HG02623 (cell line): ENCODE data around the gene PRAC1.
"Not testable (repeated sequence)": the region's sequence is repeated elsewhere in the genome, so short reads cannot be mapped to it uniquely, and the experiment has no call there.

ENCODE experiments used
- ATAC-seq: cut with Tn5 transposase; IDR thresholded peaks from one replicate; pipeline ENCODE4 v1.9.1; 2021; ENCODE audit warnings: moderate library complexity; ENCODE audit not compliant: unreplicated experiment

Gene PRAC1

DNA sequence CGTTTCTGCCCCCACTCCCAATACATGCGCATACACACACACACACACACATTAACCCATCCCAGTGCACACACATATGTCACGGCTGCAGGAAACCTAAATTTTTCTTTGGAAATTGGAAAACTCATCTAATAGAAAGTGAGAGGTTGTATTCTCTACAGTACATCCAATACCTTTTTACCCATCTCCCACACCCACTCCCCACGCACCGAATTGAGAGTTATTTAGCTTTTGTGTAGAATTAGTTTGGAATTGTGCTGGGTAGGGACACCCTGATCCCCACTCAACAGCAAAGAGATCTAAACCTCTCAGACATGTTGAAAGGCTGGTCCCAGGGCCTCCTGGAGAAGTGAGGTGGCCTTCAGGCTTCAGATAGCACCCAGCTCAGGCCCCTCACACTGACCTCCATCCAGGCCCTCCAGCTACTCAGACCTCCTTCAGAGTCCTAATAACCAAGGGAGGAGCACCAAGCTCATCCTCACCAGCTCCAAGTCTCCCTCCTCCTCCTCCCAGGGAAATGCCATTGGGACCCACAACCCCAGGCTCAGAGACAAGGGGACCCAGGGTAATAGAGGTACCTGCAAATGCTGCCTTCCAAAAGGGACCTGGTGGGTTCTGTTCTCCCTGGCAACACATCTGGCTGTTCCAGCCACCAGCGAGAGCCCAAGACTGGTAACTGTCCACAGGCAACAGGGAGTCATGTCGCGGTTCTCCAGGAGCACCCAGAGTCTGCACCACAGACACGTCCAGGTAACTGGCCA lies 5.3 kb upstream of the PRAC1 start:
- no peak for ATAC-seq

DNA sequence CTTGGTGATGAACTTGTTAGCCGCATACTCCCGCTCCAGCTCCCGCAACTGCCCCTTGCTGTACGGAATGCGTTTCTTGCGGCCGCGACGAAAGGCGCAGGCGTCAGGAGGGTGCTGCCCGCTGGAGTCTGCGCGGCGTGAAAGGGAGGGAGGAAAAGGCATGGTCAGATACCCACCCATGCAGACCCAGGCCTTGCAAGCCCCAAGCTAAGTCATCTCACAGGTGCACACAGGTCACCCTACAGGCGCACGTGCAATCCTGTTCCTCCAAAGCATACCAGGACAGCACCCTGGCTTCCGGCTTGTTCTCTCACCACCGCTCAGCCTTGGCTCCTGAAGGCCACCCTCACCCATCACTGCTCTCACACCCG lies 4.6 kb upstream of the PRAC1 start:
- no peak for ATAC-seq

DNA sequence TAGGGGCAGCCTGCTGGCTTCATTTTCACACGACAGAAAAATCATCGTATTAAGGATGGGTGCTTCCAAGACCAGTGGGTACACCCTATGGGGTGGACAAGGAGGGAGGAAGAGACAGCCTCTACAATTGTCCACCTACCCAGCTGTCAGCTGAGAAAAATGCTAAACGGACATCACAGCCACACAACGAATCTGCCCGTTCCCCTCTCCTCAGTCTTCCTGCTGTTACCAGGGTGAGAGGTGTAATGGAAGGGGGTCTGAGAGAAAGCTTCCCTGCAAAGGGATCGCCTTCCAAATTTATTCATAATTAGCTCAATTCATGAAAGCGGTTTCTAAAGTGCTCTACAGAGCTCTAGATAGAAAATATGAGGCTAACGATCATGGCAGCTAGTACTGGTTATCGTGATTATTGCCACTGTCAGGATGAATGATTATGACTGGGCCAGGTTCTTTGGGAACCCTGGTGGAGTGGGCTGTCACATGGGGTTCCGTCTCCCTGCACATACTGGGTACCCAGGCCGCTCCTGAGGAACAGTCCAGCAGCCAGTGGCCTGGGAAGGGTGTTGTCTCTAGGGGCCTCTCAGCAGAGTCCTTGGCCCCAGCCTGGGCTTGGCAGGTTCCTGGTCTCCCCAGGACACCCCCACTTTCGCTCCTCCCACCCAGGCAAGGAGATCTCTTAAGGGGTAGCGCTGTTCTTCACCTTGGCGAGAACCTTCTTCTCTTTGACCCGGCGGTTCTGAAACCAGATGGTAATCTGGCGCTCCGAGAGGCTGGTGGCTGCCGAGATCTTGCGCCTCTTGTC lies 4.0 kb upstream of the PRAC1 start:
- ATAC-seq, result no peak

DNA sequence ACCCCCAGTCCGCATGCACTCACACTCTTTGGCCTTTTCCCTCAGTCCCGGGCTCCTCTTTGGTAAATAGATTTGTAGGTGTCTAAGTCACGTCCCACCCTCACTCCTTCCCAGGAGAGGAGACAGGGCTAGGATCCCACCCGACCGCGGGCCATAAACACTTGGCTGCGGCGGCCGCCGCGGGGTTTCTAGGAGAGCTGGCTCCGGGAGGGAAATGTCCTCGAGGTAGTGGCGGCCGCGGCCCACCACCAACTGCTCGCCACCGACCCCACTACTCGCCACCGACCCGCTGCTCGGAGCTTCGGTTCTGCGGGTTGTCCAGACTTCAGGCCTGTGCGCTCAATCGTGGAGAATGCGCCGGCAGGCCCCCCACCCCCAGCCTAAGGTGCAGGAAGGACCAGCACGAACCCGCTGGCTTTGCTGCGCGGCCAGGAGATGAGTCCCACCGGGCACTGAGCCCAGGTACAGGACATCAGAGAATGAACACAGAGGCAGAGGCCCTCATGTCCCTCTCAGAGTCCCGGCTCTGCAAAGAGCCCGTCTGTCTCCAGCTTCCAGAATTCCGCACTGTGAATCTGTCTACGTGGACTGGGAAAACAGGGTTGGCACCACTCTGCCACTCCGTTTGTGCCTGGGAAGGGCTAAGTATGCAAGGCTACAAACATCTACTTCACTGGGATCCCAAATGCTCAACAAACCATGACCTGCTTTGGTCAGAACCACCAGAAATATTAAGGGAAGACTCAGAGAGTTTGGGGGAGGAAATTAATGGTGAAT lies 3.2 kb upstream of the PRAC1 start:
- ATAC-seq, result no peak

DNA sequence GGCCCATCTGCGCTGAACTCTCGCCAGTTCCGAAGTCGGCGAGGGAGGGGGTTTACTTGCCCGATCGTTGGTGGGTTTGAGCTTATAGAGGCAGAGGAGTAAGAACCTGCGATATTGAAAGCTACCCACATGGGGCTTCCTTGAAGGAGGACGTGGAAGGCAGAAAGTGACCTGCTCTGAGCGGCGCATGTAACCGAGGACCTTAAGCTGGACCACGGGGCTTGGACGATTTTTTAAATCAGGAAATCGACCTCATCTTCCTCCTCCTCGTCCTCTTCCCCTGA lies 2.6 kb upstream of the PRAC1 start:
- no peak for ATAC-seq

DNA sequence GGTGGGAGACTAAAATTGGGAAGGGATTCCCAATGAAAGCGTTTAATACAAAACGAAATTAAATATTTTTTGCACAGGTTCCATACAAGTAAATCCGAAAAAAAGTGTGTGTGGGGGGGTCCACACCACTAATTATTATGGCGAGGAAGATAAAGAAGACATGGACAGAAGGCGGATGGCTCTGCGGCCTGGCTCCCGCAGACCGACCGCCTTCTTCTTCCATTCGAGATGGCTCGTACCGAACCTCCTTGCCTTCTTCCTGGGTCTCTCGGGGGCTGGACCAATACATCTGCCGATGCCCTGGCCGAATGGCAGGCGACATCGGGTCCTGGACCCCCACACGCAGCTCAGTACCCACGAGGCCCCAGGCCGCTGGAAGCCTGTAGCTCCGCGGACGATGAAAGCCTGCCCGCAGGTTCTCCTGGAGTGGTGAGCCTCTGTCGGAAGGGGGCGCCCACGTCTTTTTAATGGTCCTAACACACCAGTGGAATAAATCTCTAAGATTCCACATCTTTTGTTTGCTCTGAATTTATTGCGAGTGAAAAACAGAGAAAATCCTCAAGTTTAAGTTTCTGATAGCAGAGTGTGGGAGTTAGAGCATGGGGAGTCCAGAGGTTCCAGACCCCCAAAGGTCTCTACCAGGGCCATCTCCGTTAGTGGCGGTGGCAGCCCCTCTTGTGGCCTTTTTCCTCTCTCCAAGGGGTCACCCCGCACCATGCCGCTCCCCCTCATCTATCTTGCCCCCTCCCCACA lies 2.1 kb upstream of the PRAC1 start:
- no peak for ATAC-seq

DNA sequence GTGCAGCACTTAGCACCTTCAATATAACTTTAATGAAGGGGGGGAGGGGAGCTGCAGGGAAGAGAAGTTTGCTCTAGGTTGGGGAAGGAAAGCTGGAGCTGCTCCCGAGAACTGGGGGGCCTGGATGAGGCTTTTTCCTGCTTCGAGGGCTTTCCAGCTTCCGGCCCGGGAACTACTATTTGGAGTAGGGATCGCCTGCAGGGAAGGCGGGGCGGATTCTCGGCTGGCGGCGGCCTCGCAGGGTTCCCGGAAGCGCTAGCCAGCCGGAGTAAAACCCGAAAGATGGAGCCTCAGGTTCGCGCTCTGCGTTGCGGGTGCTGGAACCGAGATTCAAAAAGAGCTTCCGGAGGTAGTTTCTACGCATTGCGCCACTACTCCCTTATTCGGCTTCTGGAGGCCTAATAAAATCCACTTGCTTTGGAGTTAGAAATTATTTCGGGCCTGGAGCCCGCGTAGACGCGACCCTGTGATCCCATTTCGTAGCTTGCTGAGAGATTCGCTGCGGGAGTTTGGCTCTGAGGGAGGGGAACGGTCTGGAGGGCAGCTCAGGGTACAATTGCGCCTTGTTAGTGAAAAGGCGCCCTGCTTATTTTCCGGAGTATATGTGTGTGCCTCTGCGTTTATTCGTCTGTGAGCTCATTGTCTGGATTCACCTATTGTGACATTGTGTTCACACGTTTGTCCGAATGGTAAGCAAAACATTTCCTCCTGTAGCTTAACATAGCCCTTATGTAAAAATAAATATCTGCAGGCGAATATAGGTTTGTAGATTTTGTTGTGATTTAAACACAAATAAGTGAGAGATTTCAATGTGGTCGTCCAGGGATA lies 1.3 kb upstream of the PRAC1 start:
- no peak for ATAC-seq

DNA sequence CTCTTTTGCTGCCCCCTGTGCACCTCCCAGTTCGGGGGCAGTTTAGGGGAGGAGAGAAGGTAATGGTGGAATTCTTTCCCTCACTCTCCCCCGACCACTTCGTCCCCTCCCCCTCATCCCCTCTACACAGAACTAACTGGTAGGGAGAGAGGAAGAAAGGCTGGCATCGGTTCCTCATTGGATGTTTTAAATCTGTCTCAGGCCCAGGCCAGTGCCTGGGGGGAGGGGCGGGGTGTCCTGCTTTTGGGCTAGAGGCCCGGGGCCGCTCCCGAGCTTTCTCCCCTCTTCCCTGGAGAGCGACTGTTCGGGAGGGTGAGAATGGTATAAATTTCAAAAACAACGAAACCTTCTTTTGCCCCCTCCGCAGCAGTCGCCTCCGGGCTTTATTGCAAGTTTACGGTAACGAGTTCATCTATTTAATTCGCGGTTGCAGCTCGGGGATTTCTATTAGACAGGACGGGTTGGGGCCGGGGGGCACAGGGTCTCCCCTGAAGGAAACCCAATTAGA lies 651 bp upstream of the PRAC1 start, which contains the start of gene PRAC2:
Gene PRAC2 (plus strand): TSS at position 271 of the 508 bp plus-strand sequence. CDS start 1,226 bp downstream, outside the sequence.
- no peak for ATAC-seq

DNA sequence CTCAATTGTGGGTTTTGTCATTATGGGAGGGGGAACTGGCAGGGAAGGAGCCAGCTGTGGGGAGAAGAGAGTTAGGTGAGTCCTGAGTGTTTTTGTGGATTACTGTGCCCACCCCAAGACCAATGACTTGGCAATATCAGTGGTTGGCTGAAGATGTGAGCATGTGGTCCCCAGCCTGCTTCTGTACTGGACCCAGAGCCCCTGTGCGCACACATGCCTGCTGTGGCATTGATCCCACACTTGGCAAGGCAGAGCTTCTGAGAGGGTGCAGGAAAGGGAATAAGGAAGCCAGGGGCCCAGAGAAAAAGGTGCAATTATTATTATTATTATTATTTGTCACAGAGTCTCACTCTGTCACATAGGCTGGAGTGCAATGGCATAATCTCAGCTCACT lies 1.3 kb downstream of the PRAC1 start:
- no peak for ATAC-seq

DNA sequence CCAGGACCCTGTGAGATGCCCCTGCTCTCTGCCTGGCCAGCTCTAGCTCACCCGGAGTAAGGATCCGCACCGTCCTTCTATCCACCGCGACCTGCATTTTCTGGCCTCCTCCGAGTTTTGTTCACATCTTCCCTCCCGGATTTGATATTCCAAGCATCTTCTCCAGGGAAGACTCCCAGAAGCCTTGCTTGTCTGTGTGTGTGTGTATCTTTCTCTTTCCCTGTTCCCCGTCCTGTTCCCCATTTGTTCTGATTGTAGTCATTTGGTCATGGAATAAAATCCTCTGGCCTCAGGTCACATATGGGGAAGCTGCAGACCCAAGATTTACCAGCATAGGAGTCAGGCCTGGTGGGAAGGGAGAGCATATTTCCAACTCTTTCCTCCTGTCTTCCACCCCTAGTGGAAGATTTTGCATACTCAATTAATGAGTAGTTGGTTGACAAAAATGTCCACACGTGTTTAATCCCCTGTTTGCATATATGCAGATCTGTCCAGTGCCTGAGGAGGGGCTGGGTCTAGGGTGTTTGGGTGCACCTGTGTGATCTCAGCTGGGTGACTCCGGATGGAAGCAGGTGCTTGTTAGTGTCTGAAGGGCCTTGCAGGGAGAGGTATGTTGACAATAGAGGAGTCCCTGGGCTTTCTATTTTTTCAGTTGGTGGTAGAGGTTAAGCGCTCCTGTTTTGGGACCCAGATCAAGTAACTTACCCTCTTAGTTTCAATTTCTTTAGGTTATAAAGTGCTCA lies 1.9 kb downstream of the PRAC1 start:
- no peak for ATAC-seq

DNA sequence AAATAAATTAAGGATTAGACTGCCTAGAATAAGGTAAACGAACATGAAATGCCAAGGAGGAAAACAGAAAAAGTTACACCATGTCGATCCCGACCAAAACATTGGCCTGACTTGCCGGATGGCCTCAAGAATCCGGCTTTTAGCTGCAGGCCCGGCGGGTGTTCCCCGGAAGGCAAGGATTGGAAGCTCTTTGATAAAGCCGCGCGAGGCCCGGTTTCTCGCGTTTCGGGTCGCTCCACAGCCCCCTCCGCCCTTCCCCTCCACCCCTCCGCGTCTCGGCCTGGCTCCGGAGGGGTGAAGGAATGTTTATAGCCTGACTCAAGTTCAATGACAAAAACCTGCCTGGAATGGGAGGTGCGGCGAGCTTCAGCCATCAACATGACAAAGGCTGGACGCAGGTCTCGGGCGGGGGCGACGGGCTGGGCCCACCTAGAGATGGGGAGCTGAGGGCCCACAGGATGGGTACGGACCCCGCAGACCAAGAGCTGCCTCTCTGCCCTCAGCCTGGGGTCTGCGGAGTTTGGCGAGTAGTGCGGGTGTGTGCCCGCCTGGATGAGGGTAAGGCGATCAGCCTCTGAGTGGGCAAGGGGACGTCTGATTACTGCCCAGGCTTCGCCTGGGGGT lies 2.6 kb downstream of the PRAC1 start:
- no peak for ATAC-seq

DNA sequence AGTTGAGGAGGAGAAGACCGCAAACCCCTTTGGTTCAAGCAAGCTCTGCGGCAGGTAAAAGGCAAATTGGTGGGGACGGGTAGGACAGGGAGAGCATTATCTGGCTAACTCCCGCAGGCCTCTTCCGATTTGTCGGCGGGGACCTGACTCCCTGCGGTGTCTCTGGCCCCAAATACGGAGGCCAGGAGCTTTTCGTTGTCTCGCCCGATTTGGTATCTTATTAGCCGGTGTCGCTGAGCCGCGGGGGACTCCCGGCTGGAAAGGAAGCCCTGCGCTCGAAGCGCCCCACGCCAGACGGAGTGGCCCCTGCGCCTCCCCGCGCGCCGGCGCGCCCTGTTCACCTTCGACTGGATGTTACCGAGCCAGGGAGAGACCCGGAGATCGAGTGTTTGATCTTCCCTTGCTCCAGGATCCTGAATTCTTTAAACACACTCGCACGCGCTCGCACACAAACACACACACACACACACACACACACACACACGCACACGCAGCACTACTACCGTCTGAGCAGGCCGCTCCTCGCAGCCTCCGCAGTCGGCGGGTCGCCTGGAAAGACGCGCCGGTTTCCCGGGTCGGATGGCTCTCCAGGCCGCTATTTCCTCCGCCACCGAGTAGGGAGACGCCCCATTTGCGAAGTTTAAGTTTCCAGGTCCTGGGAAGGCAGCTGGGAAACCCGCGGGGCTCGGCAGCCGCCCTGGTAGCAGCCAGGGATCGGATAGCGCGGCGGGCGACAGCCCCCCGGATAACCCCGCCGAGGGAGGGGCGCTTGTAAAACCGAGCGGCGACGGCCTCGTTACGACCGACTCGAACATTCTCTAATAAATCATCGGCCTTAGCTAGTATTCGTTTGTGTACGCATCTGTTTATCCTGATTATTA lies 3.3 kb downstream of the PRAC1 start:
- no peak for ATAC-seq

DNA sequence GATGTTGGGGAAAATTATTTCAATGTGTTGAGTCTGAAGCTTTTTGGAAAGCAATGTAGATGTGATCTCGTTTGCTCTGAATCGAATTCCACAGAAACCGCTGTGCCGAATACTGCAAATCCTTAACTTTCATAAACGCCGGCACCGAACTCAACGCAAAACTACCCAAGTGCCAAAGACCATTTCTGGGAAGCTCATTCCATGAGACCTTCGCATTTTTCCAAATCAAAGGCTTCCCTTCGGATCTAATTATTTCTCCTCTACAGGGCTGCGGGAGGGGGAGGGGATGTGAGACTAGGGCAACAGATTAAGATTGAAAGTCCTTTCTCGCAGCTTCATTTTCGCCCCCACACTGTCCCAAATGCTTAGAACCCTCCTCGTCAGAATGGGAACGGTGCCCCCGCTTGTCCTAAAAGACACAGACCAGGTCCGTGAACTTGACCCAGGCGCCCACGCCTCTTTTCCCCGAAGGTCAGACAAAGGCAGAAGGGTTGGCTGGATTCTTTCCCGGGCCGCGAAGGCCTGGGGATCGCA lies 4.0 kb downstream of the PRAC1 start:
- ATAC-seq, result no peak

DNA sequence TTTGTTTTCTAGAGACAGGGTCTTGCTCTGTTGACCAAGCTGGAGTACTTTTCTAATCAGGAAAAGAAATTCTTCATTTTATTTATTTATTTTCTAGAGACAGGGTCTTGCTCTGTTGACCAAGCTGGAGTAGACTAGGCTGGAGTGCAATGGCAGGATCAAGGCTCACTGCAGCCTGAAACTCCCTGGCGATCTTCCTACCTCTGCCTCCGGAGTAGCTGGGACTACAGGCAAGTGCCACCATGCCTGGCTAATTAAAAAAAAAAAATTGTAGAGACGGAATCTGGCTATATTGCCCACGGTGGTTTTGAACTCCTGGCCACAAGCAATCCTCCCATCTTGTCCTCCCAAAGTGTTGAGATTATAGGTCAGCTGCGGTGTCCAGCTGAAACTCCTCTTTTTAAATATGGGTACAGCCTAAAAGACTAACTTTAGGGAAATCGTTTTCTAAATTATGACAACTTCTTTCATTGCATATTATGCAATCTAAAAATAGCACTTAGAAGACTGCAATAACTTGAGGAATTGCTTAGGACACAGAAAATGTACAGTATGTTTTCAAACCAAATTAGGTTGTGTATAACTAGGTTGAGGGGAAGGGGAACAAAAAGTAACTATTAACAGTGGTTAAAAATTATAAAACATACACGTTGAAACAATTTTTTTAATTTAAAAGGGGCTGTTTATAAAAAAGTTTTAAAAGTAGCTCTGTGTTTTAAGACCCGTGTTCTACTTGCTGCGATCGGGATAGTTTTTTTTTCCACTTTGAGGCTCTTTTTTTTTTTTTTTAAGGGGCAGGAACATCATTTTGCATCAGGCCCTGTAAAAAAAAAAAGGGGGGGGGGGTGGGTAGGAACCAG lies 4.7 kb downstream of the PRAC1 start:
- no peak for ATAC-seq

DNA sequence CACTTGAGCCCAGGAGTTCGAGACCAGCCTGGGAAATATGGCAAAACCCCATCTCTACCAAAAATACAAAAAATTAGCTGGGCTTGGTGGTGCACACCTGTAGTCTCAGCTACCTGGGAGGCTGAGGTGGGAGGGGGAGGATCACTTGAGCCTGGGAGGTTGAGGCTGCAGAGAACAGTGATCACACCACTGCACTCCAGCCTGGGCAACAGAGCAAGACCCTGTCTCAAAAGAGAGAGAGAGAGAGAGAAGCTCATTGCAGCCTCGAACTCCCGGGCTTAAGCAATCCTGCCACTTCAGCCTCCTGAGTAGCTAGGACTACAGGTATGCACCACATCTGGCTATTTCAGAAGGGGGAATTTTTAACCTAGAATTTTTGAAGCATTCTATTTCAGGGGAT lies 5.8 kb downstream of the PRAC1 start:
- not testable (repeated sequence) for ATAC-seq

DNA sequence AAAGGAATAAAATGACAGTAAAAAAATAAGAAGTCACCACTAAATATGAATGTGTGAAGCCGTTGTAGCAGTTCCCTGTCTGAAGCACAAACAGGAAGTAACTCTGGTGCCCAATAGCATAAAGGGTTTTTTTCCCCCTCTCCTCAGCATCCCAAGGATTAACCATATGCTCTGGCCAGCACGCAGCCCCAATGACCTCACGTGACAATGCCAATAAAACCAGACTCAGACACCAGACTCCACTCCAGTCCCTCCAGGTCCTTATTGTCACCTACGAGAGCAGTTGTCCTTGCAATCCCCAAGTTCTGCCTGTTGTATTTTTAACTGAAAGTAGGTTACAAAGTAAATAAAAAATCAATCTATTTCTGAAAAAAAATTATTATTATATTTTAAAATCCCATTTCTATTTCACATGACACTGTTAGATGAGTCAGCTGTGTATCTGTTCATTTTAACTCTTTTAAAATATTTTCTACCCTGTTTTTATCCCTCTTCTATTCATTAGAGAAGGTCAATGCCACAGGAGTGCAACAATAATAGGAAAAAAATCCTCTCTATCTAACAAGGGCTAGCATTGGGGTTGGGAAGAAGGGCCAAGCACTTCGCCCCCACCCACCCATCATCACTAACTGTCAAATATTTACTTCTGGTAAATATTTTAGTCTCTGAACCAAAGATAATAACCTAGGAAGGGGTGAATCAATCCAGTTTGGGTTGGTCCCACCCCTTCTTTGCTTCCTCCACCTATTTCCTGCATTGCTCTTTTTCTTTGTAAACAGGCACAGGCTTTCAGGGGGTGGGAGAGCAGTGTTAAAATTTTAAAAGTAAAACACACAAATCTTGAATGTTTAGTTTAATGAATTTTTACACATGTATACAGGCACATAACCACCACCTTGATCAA lies 6.6 kb downstream of the PRAC1 start:
- ATAC-seq, result no peak
